Measurements from ENCODE around the gene SRGAP2C.
"Not testable (repeated sequence)": the region's sequence is repeated elsewhere in the genome, so short reads cannot be mapped to it uniquely, and the experiment has no call there.

- TF ChIP-seq, protein P1, sequence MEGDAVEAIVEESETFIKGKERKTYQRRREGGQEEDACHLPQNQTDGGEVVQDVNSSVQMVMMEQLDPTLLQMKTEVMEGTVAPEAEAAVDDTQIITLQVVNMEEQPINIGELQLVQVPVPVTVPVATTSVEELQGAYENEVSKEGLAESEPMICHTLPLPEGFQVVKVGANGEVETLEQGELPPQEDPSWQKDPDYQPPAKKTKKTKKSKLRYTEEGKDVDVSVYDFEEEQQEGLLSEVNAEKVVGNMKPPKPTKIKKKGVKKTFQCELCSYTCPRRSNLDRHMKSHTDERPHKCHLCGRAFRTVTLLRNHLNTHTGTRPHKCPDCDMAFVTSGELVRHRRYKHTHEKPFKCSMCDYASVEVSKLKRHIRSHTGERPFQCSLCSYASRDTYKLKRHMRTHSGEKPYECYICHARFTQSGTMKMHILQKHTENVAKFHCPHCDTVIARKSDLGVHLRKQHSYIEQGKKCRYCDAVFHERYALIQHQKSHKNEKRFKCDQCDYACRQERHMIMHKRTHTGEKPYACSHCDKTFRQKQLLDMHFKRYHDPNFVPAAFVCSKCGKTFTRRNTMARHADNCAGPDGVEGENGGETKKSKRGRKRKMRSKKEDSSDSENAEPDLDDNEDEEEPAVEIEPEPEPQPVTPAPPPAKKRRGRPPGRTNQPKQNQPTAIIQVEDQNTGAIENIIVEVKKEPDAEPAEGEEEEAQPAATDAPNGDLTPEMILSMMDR (IDR thresholded peaks at IDR 0.05): not testable (repeated sequence)
- not testable (repeated sequence) for TF ChIP-seq POLR2A (IDR thresholded peaks at IDR 0.05)
Measured at GRCh38 chr1:121246399-121246798, 61.6 kb downstream of the SRGAP2C start.
